Epithelial cell of esophagus (primary cell): ENCODE data around the gene GHRL.

ENCODE experiments used
- DNase-seq: peaks from one replicate; pipeline ENCODE4 v3.0.0; 2010; ENCODE audit warnings: low read depth
- H3K4me3 ChIP-seq: 2 replicates; pipeline ENCODE4 v1.5.1; 2011; ENCODE audit warnings: mild to moderate bottlenecking, low read length, control low read depth
- TF ChIP-seq, protein P1 (sequence below): IDR thresholded peaks from 2 replicates; pipeline ENCODE4 v1.5.1; 2011; ENCODE audit warnings: low read depth, mild to moderate bottlenecking, low read length, control low read depth, inconsistent platforms; ENCODE audit not compliant: insufficient read depth; ENCODE audit errors: missing control alignments

GHRL gene

DNA sequence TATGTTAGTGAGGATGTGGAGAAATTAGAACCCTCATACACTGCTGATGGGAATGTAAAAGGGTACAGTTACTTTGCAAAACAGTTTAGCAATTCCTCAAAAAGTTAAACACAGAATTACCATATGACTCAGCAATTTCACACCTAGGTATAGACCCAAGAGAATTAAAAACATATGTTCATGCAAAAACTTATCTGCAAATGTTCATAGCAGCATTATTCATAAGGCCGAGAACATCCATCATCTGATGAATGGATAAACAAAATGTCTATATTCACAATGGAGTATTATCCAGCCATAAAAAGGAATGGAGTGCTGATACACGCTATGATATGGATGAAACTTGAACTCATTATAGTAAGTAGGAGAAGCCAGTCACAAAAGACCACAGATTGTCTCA, 17.8 kb upstream of the GHRL start:
- TF ChIP-seq, protein P1, sequence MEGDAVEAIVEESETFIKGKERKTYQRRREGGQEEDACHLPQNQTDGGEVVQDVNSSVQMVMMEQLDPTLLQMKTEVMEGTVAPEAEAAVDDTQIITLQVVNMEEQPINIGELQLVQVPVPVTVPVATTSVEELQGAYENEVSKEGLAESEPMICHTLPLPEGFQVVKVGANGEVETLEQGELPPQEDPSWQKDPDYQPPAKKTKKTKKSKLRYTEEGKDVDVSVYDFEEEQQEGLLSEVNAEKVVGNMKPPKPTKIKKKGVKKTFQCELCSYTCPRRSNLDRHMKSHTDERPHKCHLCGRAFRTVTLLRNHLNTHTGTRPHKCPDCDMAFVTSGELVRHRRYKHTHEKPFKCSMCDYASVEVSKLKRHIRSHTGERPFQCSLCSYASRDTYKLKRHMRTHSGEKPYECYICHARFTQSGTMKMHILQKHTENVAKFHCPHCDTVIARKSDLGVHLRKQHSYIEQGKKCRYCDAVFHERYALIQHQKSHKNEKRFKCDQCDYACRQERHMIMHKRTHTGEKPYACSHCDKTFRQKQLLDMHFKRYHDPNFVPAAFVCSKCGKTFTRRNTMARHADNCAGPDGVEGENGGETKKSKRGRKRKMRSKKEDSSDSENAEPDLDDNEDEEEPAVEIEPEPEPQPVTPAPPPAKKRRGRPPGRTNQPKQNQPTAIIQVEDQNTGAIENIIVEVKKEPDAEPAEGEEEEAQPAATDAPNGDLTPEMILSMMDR: no peak

DNA sequence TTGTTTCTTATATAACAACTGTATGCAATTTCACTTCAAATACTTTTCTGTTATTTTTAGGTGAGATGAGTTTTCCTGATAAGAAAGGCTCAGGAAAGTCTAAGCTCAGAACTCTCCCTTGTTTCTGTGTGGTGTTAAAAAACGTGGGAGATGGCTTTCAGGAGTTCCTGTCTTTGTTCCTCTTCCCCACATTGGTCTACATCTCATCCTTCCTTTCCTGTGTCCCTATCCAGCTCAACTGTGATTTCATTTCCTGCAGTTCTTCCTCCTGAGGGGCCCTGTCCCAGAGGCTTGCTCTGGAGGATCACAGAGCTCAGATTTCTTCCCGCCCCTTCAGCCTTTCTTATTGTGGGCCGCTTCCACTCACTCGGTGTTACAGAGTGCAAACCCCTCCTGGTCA, 17.0 kb upstream of the GHRL start:
- DNase-seq: no peak
- no peak overlapping the region for H3K4me3 ChIP-seq

More for the DNA sequence above, 17.8 kb upstream of the GHRL start:
- H3K4me3 ChIP-seq: no peak overlapping the region
- DNase-seq: no peak

DNA sequence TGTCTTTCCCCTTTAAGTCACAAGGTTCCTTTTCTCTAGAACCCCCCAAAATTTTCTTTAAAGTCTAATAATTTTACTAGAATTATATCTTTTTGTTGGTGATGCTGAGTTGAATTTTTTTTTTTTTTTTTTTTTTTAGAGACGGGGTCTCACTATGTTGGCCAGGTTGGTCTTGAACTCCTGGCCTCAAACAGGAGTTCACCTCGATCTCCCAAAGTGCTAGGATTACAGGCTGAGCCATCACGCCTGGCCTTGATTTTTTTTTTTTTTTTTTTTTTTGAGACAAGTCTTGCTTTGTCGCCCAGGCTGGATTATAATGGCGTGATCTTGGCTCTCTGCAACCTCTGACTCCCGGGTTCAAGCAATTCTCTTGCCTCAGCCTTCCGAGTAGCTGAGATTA, 15.9 kb upstream of the GHRL start:
- no peak overlapping the region for H3K4me3 ChIP-seq
- TF ChIP-seq, protein P1: no peak

More for the DNA sequence above, 17.0 kb upstream of the GHRL start:
- TF ChIP-seq, protein P1: no peak

DNA sequence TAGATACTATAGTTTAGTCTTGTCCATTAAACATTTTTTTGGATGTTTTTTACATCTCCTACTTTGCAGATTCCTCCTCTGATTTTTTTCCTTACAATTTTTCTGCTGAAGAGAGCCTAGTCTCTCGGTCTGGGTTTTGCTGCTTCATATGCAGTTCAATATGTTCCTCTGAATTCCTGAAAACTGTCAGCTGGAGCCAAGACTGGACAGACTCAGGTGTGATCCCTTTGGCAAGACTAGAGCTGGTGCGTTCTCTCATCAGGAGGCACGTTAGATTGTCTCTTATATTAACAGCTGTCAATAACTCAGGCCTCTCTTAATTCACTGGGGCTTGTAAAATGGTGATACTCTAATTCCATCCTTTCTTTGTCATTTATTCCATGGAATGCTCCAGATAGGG, 13.4 kb upstream of the GHRL start:
- H3K4me3 ChIP-seq: no peak overlapping the region
- TF ChIP-seq, protein P1: no peak
- no peak for DNase-seq

More for the DNA sequence above, 15.9 kb upstream of the GHRL start:
- no peak for DNase-seq

- no peak for DNase-seq
- H3K4me3 ChIP-seq: no peak overlapping the region
- TF ChIP-seq, protein P1: no peak
Measured at GRCh38 chr3:10305331-10305902, 12.7 kb upstream of the GHRL start.

DNA sequence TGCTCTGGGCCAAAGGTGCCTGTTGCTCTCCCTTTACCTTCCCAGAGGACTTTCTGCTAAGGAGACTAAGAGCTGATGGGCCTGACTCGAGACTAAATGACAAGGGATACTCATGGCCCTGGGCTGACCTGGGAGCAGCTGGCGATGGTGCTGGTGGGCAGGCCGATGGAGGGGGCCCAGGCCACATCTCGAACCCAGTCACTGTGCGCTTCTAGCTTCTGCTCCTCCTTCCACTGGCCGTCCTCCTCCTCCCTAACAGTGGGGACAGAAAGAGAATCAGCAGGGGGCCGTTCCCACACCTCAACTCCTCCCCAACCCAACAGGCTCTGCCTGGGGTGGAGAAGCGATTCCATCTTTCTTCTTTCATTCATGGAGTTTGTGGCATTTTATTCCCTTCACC, 12.2 kb upstream of the GHRL start:
- TF ChIP-seq, protein P1: no peak

GRCh38 chr3:10303785-10304184, 11.0 kb upstream of the GHRL start:
- H3K4me3 ChIP-seq: no peak overlapping the region
- no peak for DNase-seq
- TF ChIP-seq, protein P1: no peak

More for the DNA sequence above, 12.2 kb upstream of the GHRL start:
- DNase-seq: no peak
- no peak overlapping the region for H3K4me3 ChIP-seq
